SKM-1 (cell line): Measurements from ENCODE around the gene LUC7L3.
"Not testable (repeated sequence)": the region's sequence is repeated elsewhere in the genome, so short reads cannot be mapped to it uniquely, and the experiment has no call there.

Experiments
- DNase-seq: peaks from one replicate; lab custom pipeline; 2025; ENCODE audit not compliant: unreplicated experiment; lab: John Stamatoyannopoulos, UW

Gene LUC7L3

GRCh38 chr17:50779747-50780353 is 60.4 kb downstream of the LUC7L3 start:
- no peak for DNase-seq

GRCh38 chr17:50781167-50781566 is 61.8 kb downstream of the LUC7L3 start:
- no peak for DNase-seq

- peak; percentile 66 for DNase-seq
These were observed 63.8 kb downstream of the LUC7L3 start for GRCh38 chr17:50783193-50783660.

GRCh38 chr17:50783905-50784304 is 64.5 kb downstream of the LUC7L3 start:
- DNase-seq, result no peak

GRCh38 chr17:50785126-50785525 is 65.7 kb downstream of the LUC7L3 start:
- no peak for DNase-seq

- no peak for DNase-seq
These were observed 66.7 kb downstream of the LUC7L3 start for GRCh38 chr17:50785946-50786570.

- no peak for DNase-seq
These were observed 67.7 kb downstream of the LUC7L3 start for GRCh38 chr17:50787106-50787505.

GRCh38 chr17:50790618-50791017 is 71.2 kb downstream of the LUC7L3 start:
- DNase-seq, result no peak

GRCh38 chr17:50792132-50792531 is 72.7 kb downstream of the LUC7L3 start:
- no peak for DNase-seq

- DNase-seq, result no peak
These were observed 73.6 kb downstream of the LUC7L3 start for GRCh38 chr17:50793007-50793406.

GRCh38 chr17:50794361-50794760 is 75.0 kb downstream of the LUC7L3 start:
- no peak for DNase-seq

- peak; percentile 66 for DNase-seq
These were observed 77.9 kb downstream of the LUC7L3 start for GRCh38 chr17:50797135-50797810.

GRCh38 chr17:50798424-50799288 is 79.3 kb downstream of the LUC7L3 start:
- DNase-seq, result no peak

- no peak for DNase-seq
These were observed 80.2 kb downstream of the LUC7L3 start for GRCh38 chr17:50799582-50799981.

GRCh38 chr17:50800196-50800700 is 80.8 kb downstream of the LUC7L3 start:
- no peak for DNase-seq

- no peak for DNase-seq
These were observed 83.5 kb downstream of the LUC7L3 start for GRCh38 chr17:50802609-50803571.

- DNase-seq, result no peak
These were observed 84.3 kb downstream of the LUC7L3 start for GRCh38 chr17:50803676-50804075.

- not testable (repeated sequence) for DNase-seq
These were observed 85.5 kb downstream of the LUC7L3 start for GRCh38 chr17:50804749-50805475.

GRCh38 chr17:50805486-50805885 is 86.1 kb downstream of the LUC7L3 start:
- no peak for DNase-seq
